Suprapubic skin (tissue), 3 donors: Measurements from ENCODE around the gene UNC45B.
"Not testable (repeated sequence)": the region's sequence is repeated elsewhere in the genome, so short reads cannot be mapped to it uniquely, and the experiment has no call there.

Experiments used
- CTCF ChIP-seq, 2 donors: fragments of 200-600 bp in 1 of 2; fragments of 450-650 bp in 1 of 2; sonication (generic) in 1 of 2; IDR thresholded peaks; one replicate each; pipeline ENCODE4 v1.5.1; 2016 to 2019; ENCODE audit warnings: antibody characterized with exemption in 2 of 2, mild to moderate bottlenecking in 1 of 2, moderate library complexity in 1 of 2
- EP300 ChIP-seq: sonication (generic); formaldehyde crosslinking; IDR thresholded peaks from one replicate; pipeline ENCODE4 v1.6.1; 2017; ENCODE audit warnings: antibody characterized with exemption

GRCh38 chr17:35234315-35234714 lies 86.7 kb downstream of the UNC45B start:
- TF ChIP-seq CTCF (IDR thresholded peaks at IDR 0.05); EP300: not testable (repeated sequence)
